ENCODE measurements around the gene PRICKLE2. TPM values are rescaled to one million over a fixed set of nuclear protein-coding genes. Genes with fewer than 3 reads are reported as not detected.

The PRICKLE2 gene
- total RNA-seq, 1 donor from 2014 or later = 84.4 TPM

- Mint-ChIP-seq H3K4me3 (ENCODE audit: unreplicated experiment) (no peak overlapping the region), H3K27me3 (ENCODE audit: low read depth, unreplicated experiment) (no peaks in the 10 kb centered on the region), H3K27ac (ENCODE audit: unreplicated experiment) (peak overlapping the region; percentile 77), H3K4me1 (ENCODE audit: low read depth, unreplicated experiment) (peaks cover 5% of the 10 kb centered on the region), H3K36me3 (ENCODE audit: low read depth, unreplicated experiment) (peaks cover 41% of the 10 kb centered on the region), H3K9me3 (ENCODE audit: unreplicated experiment) (peaks cover 2% of the 10 kb centered on the region)
- FAIRE-seq (no peak), DNase-seq (ENCODE audit: low read depth) (no peak)
- no peaks in the 10 kb centered on the region for H3K9me3 ChIP-seq (ENCODE audit: insufficient read depth, low read depth, low read length)
- no peak overlapping the region for H3K9ac ChIP-seq (ENCODE audit: low read length)
- H3K27me3 ChIP-seq (ENCODE audit: insufficient read depth, low read length) = no peaks in the 10 kb centered on the region
- H3K79me2 ChIP-seq (ENCODE audit: insufficient read depth, low read length) = peaks cover 46% of the 10 kb centered on the region
- no peaks in the 10 kb centered on the region for H3K4me1 ChIP-seq (ENCODE audit: insufficient read depth, low read length)
- H3K36me3 ChIP-seq (ENCODE audit: insufficient read depth, low read length) = no peaks in the 10 kb centered on the region
- H3K4me3 ChIP-seq (ENCODE audit: insufficient read depth, low read depth, low read length) = no peak overlapping the region
- no peak overlapping the region for H3K27ac ChIP-seq (ENCODE audit: low read depth, low read length)
- no peak for TF ChIP-seq CTCF (IDR thresholded peaks at IDR 0.05; ENCODE audit: insufficient read depth, low read depth, low read length)
- TF ChIP-seq EZH2 (IDR thresholded peaks at IDR 0.05; ENCODE audit: insufficient read depth, low read length) = no peak
- H2AFZ ChIP-seq (ENCODE audit: low read depth, low read length) = no peak overlapping the region
- no peak overlapping the region for H3K4me2 ChIP-seq (ENCODE audit: low read length)
- peaks cover 50% of the 10 kb centered on the region for H4K20me1 ChIP-seq (ENCODE audit: insufficient read depth, low read length)
Measured at GRCh38 chr3:64122476-64122875, 102.8 kb downstream of the PRICKLE2 start.

GRCh38 chr3:64121750-64122311 is 103.4 kb downstream of the PRICKLE2 start:
- H3K4me2 ChIP-seq (ENCODE audit: low read length) = no peak overlapping the region
- no peaks in the 10 kb centered on the region for H3K27me3 ChIP-seq (ENCODE audit: insufficient read depth, low read length)
- H3K9me3 ChIP-seq (ENCODE audit: insufficient read depth, low read depth, low read length) = no peaks in the 10 kb centered on the region
- peaks cover 56% of the 10 kb centered on the region for H4K20me1 ChIP-seq (ENCODE audit: insufficient read depth, low read length)
- no peak overlapping the region for H3K4me3 Mint-ChIP-seq (ENCODE audit: unreplicated experiment)
- no peak overlapping the region for H2AFZ ChIP-seq (ENCODE audit: low read depth, low read length)
- H3K4me1 ChIP-seq (ENCODE audit: insufficient read depth, low read length) = no peaks in the 10 kb centered on the region
- no peak for FAIRE-seq
- H3K27ac ChIP-seq (ENCODE audit: low read depth, low read length) = no peak overlapping the region
- H3K27ac Mint-ChIP-seq (ENCODE audit: unreplicated experiment) = peak overlapping the region; percentile 5
- TF ChIP-seq EZH2 (IDR thresholded peaks at IDR 0.05; ENCODE audit: insufficient read depth, low read length) (no peak), CTCF (IDR thresholded peaks at IDR 0.05; ENCODE audit: insufficient read depth, low read depth, low read length) (no peak)
- no peak overlapping the region for H3K4me3 ChIP-seq (ENCODE audit: insufficient read depth, low read depth, low read length)
- no peak overlapping the region for H3K9ac ChIP-seq (ENCODE audit: low read length)
- H3K36me3 ChIP-seq (ENCODE audit: insufficient read depth, low read length) = no peaks in the 10 kb centered on the region
- peaks cover 4% of the 10 kb centered on the region for H3K9me3 Mint-ChIP-seq (ENCODE audit: unreplicated experiment)
- DNase-seq (ENCODE audit: low read depth) = no peak
- no peaks in the 10 kb centered on the region for H3K27me3 Mint-ChIP-seq (ENCODE audit: low read depth, unreplicated experiment)
- H3K36me3 Mint-ChIP-seq (ENCODE audit: low read depth, unreplicated experiment) = peaks cover 41% of the 10 kb centered on the region
- H3K79me2 ChIP-seq (ENCODE audit: insufficient read depth, low read length) = peaks cover 46% of the 10 kb centered on the region
- H3K4me1 Mint-ChIP-seq (ENCODE audit: low read depth, unreplicated experiment) = peaks cover 4% of the 10 kb centered on the region

GRCh38 chr3:64120876-64121275 is 104.4 kb downstream of the PRICKLE2 start:
- Histone ChIP-seq H4K20me1 (ENCODE audit: insufficient read depth, low read length) (peaks cover 63% of the 10 kb centered on the region), H3K27ac (ENCODE audit: low read depth, low read length) (no peak overlapping the region), H3K9me3 (ENCODE audit: insufficient read depth, low read depth, low read length) (no peaks in the 10 kb centered on the region), H3K79me2 (ENCODE audit: insufficient read depth, low read length) (peaks cover 53% of the 10 kb centered on the region), H3K9ac (ENCODE audit: low read length) (no peak overlapping the region), H3K4me1 (ENCODE audit: insufficient read depth, low read length) (no peaks in the 10 kb centered on the region), H3K4me3 (ENCODE audit: insufficient read depth, low read depth, low read length) (no peak overlapping the region), H2AFZ (ENCODE audit: low read depth, low read length) (no peak overlapping the region), H3K4me2 (ENCODE audit: low read length) (no peak overlapping the region), H3K36me3 (ENCODE audit: insufficient read depth, low read length) (no peaks in the 10 kb centered on the region), H3K27me3 (ENCODE audit: insufficient read depth, low read length) (no peaks in the 10 kb centered on the region)
- Mint-ChIP-seq H3K4me3 (ENCODE audit: unreplicated experiment) (no peak overlapping the region), H3K27me3 (ENCODE audit: low read depth, unreplicated experiment) (no peaks in the 10 kb centered on the region), H3K9me3 (ENCODE audit: unreplicated experiment) (peaks cover 4% of the 10 kb centered on the region), H3K27ac (ENCODE audit: unreplicated experiment) (no peak overlapping the region), H3K4me1 (ENCODE audit: low read depth, unreplicated experiment) (peaks cover 4% of the 10 kb centered on the region), H3K36me3 (ENCODE audit: low read depth, unreplicated experiment) (peaks cover 50% of the 10 kb centered on the region)
- FAIRE-seq (no peak), DNase-seq (ENCODE audit: low read depth) (no peak)
- no peak for TF ChIP-seq CTCF (IDR thresholded peaks at IDR 0.05; ENCODE audit: insufficient read depth, low read depth, low read length)
- TF ChIP-seq EZH2 (IDR thresholded peaks at IDR 0.05; ENCODE audit: insufficient read depth, low read length) = no peak
